Uterus (tissue), 2 donors: Measurements from ENCODE around the gene MAML2.

ENCODE experiments used
- POLR2A ChIP-seq, 2 donors: fragments of 450-650 bp; IDR thresholded peaks; one replicate each; pipeline ENCODE4 v1.6.1; 2016; ENCODE audit warnings: antibody characterized with exemption in 2 of 2, mild to moderate bottlenecking in 1 of 2, moderate library complexity in 1 of 2
- TF ChIP-seq, protein P1 (sequence below), 4 experiments: fragments of 200-600 bp in 2 of 4; fragments of 450-650 bp in 2 of 4; sonication (generic) in 2 of 4; IDR thresholded peaks; one replicate each; pipeline ENCODE4 v1.5.1; 2016 to 2019; ENCODE audit warnings: antibody characterized with exemption in 4 of 4, mild to moderate bottlenecking in 2 of 4, moderate library complexity in 1 of 4

DNA sequence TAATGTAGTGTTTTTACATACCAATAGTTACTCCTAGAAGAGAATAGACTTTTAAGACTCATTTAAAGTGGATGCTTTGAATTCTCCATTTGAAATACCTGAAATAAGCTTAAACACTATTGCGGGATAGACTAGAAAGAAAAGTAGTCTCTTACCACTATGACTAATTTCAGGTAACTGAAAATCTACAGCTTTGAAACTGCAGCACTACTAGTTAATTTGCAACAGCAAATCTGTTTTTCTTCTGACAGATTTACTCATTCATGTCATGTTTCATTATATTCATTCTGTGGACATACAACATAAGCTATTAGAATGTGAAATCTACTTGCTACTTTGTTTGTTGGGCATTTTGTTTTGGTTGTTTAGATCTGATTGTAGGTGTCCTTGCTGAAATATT, 153.6 kb downstream of the MAML2 start:
- TF ChIP-seq, protein P1, sequence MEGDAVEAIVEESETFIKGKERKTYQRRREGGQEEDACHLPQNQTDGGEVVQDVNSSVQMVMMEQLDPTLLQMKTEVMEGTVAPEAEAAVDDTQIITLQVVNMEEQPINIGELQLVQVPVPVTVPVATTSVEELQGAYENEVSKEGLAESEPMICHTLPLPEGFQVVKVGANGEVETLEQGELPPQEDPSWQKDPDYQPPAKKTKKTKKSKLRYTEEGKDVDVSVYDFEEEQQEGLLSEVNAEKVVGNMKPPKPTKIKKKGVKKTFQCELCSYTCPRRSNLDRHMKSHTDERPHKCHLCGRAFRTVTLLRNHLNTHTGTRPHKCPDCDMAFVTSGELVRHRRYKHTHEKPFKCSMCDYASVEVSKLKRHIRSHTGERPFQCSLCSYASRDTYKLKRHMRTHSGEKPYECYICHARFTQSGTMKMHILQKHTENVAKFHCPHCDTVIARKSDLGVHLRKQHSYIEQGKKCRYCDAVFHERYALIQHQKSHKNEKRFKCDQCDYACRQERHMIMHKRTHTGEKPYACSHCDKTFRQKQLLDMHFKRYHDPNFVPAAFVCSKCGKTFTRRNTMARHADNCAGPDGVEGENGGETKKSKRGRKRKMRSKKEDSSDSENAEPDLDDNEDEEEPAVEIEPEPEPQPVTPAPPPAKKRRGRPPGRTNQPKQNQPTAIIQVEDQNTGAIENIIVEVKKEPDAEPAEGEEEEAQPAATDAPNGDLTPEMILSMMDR (IDR thresholded peaks at IDR 0.05): no peak
- TF ChIP-seq POLR2A (IDR thresholded peaks at IDR 0.05): no peak
